Liver (tissue), 1 donor: ENCODE results near the gene C19orf67.

Experiments
- YY1 ChIP-seq: IDR thresholded peaks from 2 replicates; pipeline ENCODE4 v1.6.1; 2016; ENCODE audit warnings: antibody characterized with exemption, mild to moderate bottlenecking
- TF ChIP-seq, protein P1 (sequence below): IDR thresholded peaks from 2 replicates; pipeline ENCODE4 v1.6.1; 2016; ENCODE audit warnings: antibody characterized with exemption, mild to moderate bottlenecking

DNA sequence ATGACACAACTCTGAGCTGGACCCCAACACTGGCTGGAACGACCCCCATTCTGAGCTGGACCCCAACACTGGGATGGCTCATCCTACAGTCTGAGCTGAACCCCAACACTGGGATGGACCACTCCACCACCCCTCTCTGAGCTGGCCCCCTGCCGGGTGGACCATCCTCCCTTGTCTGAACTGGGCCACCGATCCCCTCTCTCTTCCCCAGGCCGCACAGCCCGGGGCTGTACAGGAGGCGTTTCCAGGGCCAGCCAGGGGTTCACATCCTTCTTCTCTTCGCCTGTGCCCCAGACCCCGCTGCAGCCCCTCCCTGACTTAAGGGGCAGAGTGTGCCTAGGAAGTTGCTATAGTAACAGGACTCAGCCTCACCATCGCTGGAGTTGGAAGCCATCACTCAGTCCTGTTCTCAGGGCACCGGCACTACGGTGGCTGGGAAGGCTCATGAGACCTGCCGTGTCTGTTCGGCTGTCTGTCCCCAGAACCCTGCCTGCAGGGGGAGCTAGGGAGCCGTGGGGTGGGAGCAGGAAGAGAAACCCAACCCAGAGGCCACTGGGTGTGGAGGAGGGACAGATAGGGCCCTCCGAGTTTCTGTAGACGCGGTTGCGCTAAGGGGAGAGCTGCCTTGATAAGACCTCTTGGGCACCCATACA, 28.3 kb upstream of the C19orf67 start:
- TF ChIP-seq, protein P1, sequence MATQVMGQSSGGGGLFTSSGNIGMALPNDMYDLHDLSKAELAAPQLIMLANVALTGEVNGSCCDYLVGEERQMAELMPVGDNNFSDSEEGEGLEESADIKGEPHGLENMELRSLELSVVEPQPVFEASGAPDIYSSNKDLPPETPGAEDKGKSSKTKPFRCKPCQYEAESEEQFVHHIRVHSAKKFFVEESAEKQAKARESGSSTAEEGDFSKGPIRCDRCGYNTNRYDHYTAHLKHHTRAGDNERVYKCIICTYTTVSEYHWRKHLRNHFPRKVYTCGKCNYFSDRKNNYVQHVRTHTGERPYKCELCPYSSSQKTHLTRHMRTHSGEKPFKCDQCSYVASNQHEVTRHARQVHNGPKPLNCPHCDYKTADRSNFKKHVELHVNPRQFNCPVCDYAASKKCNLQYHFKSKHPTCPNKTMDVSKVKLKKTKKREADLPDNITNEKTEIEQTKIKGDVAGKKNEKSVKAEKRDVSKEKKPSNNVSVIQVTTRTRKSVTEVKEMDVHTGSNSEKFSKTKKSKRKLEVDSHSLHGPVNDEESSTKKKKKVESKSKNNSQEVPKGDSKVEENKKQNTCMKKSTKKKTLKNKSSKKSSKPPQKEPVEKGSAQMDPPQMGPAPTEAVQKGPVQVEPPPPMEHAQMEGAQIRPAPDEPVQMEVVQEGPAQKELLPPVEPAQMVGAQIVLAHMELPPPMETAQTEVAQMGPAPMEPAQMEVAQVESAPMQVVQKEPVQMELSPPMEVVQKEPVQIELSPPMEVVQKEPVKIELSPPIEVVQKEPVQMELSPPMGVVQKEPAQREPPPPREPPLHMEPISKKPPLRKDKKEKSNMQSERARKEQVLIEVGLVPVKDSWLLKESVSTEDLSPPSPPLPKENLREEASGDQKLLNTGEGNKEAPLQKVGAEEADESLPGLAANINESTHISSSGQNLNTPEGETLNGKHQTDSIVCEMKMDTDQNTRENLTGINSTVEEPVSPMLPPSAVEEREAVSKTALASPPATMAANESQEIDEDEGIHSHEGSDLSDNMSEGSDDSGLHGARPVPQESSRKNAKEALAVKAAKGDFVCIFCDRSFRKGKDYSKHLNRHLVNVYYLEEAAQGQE = no peak
- TF ChIP-seq YY1 = peak; percentile 77
